OCI-LY7 (cell line): ENCODE data around the gene CFAP157. TPM values are rescaled to one million over a fixed set of nuclear protein-coding genes. Genes with fewer than 3 reads are reported as not detected.

Experiments used
- BruUV-seq: library from RNA; stranded (reverse); fragments of 400-500 nt; replicated peaks from 2 replicates; lab custom pipeline; 2021; lab: Mats Ljungman, UMichigan
- CTCF ChIA-PET: fragments of 300-600 bp; sonication (Branson Sonifier 250); formaldehyde crosslinking; loops from one replicate; lab custom pipeline; 2022; ENCODE audit warnings: antibody characterized with exemption; ENCODE audit not compliant: unreplicated experiment; lab: Charles Lee
- POLR2A ChIA-PET: fragments of 300-600 bp; sonication (Branson Sonifier 250); formaldehyde crosslinking; loops from one replicate; lab custom pipeline; 2022; ENCODE audit warnings: antibody characterized with exemption; lab: Charles Lee
- DNase-seq: peaks from one replicate; pipeline ENCODE4 v3.0.0-alpha.2; 2015; ENCODE audit warnings: low spot score
- H2AFZ ChIP-seq: fragments of 200-600 bp; sonication (generic), shearing (Covaris generic); 2 replicates; pipeline ENCODE4 v1.6.1; 2014; ENCODE audit warnings: mild to moderate bottlenecking, antibody characterized with exemption, low read length, moderate library complexity
- H3K27ac ChIP-seq: fragments of 200-600 bp; sonication (generic); 2 replicates; pipeline ENCODE4 v1.5.1; 2014; ENCODE audit warnings: mixed run types, low read depth, mild to moderate bottlenecking, moderate library complexity, low read length, inconsistent platforms; ENCODE audit not compliant: poor library complexity, severe bottlenecking
- H3K36me3 ChIP-seq: fragments of 200-600 bp; sonication (generic); 2 replicates; pipeline ENCODE4 v1.6.1; 2014; ENCODE audit warnings: mild to moderate bottlenecking, antibody characterized with exemption, low read length, moderate library complexity, mixed read lengths; ENCODE audit not compliant: insufficient read depth
- H3K4me1 ChIP-seq: fragments of 200-600 bp; sonication (generic); 2 replicates; pipeline ENCODE4 v1.5.1; 2014; ENCODE audit warnings: mild to moderate bottlenecking, low read length; ENCODE audit not compliant: insufficient read depth, poor library complexity, severe bottlenecking
- H3K4me2 ChIP-seq: fragments of 200-600 bp; sonication (generic); 2 replicates; pipeline ENCODE4 v1.6.1; 2014; ENCODE audit warnings: mild to moderate bottlenecking, low read length
- H3K4me3 ChIP-seq: fragments of 200-600 bp; sonication (generic); 2 replicates; pipeline ENCODE4 v1.5.1; 2014; ENCODE audit warnings: mild to moderate bottlenecking, low read depth, low read length; ENCODE audit not compliant: poor library complexity, severe bottlenecking
- H3K79me2 ChIP-seq: fragments of 200-600 bp; sonication (generic); 2 replicates; pipeline ENCODE4 v1.6.1; 2016; ENCODE audit warnings: low read depth, mild to moderate bottlenecking, low read length, moderate library complexity, mixed read lengths; ENCODE audit not compliant: insufficient read depth
- H3K9me2 ChIP-seq: fragments of 200-600 bp; sonication (generic); 2 replicates; pipeline ENCODE4 v1.6.1; 2016; ENCODE audit warnings: mild to moderate bottlenecking, low read length, mixed read lengths; ENCODE audit not compliant: insufficient read depth
- H3K9me3 ChIP-seq: fragments of 200-600 bp; sonication (generic); 2 replicates; pipeline ENCODE4 v1.6.1; 2014; ENCODE audit warnings: mild to moderate bottlenecking, mixed run types, low read length, mixed read lengths
- H4K20me1 ChIP-seq: fragments of 200-600 bp; sonication (generic); 2 replicates; pipeline ENCODE4 v1.6.1; 2014; ENCODE audit warnings: mild to moderate bottlenecking, antibody characterized with exemption, low read length, moderate library complexity, mixed read lengths; ENCODE audit not compliant: insufficient read depth
- EZH2phosphoT487 ChIP-seq: fragments of 200-600 bp; sonication (generic); IDR thresholded peaks from 2 replicates; pipeline ENCODE4 v1.6.1; 2018; ENCODE audit warnings: low read depth, borderline replicate concordance, mild to moderate bottlenecking, mixed run types, antibody characterized with exemption, low read length, moderate library complexity, mixed read lengths
- intact Hi-C: fragments of 100-400 bp; cut with micrococcal nuclease; formaldehyde crosslinking; loops from one replicate; pipeline ENCODE4 v1.10.0; 2022; ENCODE audit not compliant: unreplicated experiment
- total RNA-seq, 2 experiments: library from RNA; depleted of rRNA in 1 of 2; stranded (reverse); fragments of >200 nt in 1 of 2; shearing (Covaris generic) in 1 of 2; gene quantifications; 2 replicates each; pipeline ENCODE4 v1.2.3, GENCODE V29; 2014 to 2022
- TF ChIP-seq, protein P1 (sequence below): fragments of 200-600 bp; sonication (generic); conservative IDR thresholded peaks from 2 replicates; pipeline ENCODE4 v1.5.1; 2014; ENCODE audit warnings: mild to moderate bottlenecking, antibody characterized with exemption, low read length, moderate library complexity, mixed read lengths

The CFAP157 gene
- total RNA-seq, 2 experiments from 2014 or later = 0.13 to 0.22 TPM

DNA sequence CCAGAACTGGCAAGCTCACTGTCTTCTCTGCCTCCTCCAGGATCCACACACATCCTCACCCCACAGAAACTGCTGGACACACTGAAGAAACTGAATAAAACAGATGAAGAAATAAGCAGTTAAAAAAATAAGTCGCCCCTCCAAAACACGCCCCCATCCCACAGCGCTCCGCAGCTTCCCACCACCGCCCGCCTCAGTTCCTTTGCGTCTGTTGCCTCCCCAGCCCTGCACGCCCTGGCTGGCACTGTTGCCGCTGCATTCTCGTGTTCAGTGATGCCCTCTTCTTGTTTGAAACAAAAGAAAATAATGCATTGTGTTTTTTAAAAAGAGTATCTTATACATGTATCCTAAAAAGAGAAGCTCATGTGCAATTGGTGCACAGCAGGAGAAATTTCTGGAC, 16.1 kb upstream of the CFAP157 start:
- no TSS peak for BruUV-seq
- no peaks in the 10 kb centered on the region for H3K79me2 ChIP-seq
- ChIA-PET POLR2A (interaction anchor here (0.6 kb wide), 1 partner anchor 326 kb away, joined by 4 read pairs; no protein-coding TSS in a partner anchor), CTCF (no interaction called here)
- intact Hi-C loops = no loop called here
- no peak overlapping the region for H3K27ac ChIP-seq
- H3K36me3 ChIP-seq = no peaks in the 10 kb centered on the region
- H3K9me3 ChIP-seq = no peaks in the 10 kb centered on the region
- no peak overlapping the region for H3K4me3 ChIP-seq
- no peaks in the 10 kb centered on the region for H3K9me2 ChIP-seq
- no peak for DNase-seq
- H4K20me1 ChIP-seq = no peaks in the 10 kb centered on the region
- H3K4me1 ChIP-seq = no peaks in the 10 kb centered on the region
- no peak overlapping the region for H3K4me2 ChIP-seq
- H2AFZ ChIP-seq = no peak overlapping the region
- TF ChIP-seq, protein P1, sequence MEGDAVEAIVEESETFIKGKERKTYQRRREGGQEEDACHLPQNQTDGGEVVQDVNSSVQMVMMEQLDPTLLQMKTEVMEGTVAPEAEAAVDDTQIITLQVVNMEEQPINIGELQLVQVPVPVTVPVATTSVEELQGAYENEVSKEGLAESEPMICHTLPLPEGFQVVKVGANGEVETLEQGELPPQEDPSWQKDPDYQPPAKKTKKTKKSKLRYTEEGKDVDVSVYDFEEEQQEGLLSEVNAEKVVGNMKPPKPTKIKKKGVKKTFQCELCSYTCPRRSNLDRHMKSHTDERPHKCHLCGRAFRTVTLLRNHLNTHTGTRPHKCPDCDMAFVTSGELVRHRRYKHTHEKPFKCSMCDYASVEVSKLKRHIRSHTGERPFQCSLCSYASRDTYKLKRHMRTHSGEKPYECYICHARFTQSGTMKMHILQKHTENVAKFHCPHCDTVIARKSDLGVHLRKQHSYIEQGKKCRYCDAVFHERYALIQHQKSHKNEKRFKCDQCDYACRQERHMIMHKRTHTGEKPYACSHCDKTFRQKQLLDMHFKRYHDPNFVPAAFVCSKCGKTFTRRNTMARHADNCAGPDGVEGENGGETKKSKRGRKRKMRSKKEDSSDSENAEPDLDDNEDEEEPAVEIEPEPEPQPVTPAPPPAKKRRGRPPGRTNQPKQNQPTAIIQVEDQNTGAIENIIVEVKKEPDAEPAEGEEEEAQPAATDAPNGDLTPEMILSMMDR = no peak
- no peak for TF ChIP-seq EZH2phosphoT487

DNA sequence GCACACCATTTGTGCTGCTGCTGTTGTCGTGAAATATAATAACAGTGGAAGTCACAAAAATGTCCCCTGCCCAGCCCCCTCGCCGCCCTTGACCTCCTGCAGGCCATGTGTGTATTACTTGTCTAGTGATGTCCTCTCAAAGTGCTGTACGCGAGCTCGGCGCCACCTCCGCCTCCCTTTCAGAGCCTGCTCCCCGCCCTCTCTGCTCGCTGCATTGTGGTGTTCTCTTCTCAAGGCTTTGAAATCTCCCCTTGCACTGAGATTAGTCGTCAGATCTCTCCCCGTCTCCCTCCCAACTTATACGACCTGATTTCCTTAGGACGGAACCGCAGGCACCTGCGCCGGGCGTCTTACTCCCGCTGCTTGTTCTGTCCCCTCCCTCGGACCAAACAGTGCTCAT, 14.7 kb upstream of the CFAP157 start:
- DNase-seq = no peak
- Histone ChIP-seq H3K36me3 (no peaks in the 10 kb centered on the region), H3K79me2 (no peaks in the 10 kb centered on the region), H3K4me1 (no peaks in the 10 kb centered on the region), H3K9me2 (no peaks in the 10 kb centered on the region), H3K9me3 (no peaks in the 10 kb centered on the region), H3K4me2 (no peak overlapping the region), H4K20me1 (no peaks in the 10 kb centered on the region), H3K4me3 (no peak overlapping the region), H2AFZ (no peak overlapping the region), H3K27ac (no peak overlapping the region)
- CTCF ChIA-PET = no interaction called here
- BruUV-seq = TSS peak; percentile 53
- POLR2A ChIA-PET = no interaction called here
- TF ChIP-seq, protein P1 = no peak
- no peak for TF ChIP-seq EZH2phosphoT487
- intact Hi-C loops = no loop called here

DNA sequence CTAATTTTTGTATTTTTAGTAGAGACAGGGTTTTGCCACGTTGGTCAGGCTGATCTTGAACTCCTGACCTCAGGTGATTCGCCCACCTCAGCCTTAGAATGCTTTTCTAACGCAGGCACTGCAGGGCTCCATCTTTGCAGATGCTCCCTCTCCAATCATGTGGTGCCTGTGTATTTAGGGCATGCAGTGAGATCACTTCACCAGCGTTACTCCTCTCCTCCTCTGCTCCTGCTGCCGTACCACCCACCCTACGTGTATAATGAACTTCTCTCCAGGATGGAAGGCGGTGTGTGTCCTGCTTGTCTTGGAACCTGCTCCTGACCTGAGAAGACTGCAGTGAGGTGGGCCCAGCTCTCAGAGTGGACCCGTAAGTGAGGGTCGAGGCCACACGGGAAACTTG, 13.6 kb upstream of the CFAP157 start:
- Histone ChIP-seq H4K20me1 (no peaks in the 10 kb centered on the region), H3K36me3 (no peaks in the 10 kb centered on the region), H3K79me2 (no peaks in the 10 kb centered on the region), H3K4me3 (no peak overlapping the region), H3K9me2 (no peaks in the 10 kb centered on the region), H3K9me3 (no peaks in the 10 kb centered on the region), H3K4me1 (no peaks in the 10 kb centered on the region), H3K4me2 (no peak overlapping the region), H3K27ac (no peak overlapping the region), H2AFZ (no peak overlapping the region)
- no TSS peak for BruUV-seq
- POLR2A ChIA-PET = interaction anchor here (0.6 kb wide), 1 partner anchor 143 kb away, joined by 3 read pairs; no protein-coding TSS in a partner anchor
- DNase-seq = no peak
- intact Hi-C loops = no loop called here
- CTCF ChIA-PET = no interaction called here
- TF ChIP-seq, protein P1 = no peak
- no peak for TF ChIP-seq EZH2phosphoT487
